Karpas-422 (cell line): ENCODE measurements around the gene IL18RAP. TPM values are rescaled to one million over a fixed set of nuclear protein-coding genes. Genes with fewer than 3 reads are reported as not detected.

Experiments
- DNase-seq: peaks from one replicate; pipeline ENCODE4 v3.0.0-alpha.2; 2015
- H2AFZ ChIP-seq: fragments of 200-600 bp; sonication (generic); 2 replicates; pipeline ENCODE4 v1.6.1; 2014; ENCODE audit warnings: antibody characterized with exemption, low read length, mixed read lengths
- H3K27ac ChIP-seq: fragments of 200-600 bp; sonication (generic); 2 replicates; pipeline ENCODE4 v1.5.1; 2014; ENCODE audit warnings: mild to moderate bottlenecking, low read length, moderate library complexity
- H3K27me3 ChIP-seq: fragments of 200-600 bp; sonication (generic); 2 replicates; pipeline ENCODE4 v1.6.1; 2014; ENCODE audit warnings: low read length, mixed read lengths
- H3K36me3 ChIP-seq: fragments of 200-600 bp; sonication (generic); 2 replicates; pipeline ENCODE4 v1.6.1; 2014; ENCODE audit warnings: low read length, mixed read lengths; ENCODE audit not compliant: insufficient read depth
- H3K4me1 ChIP-seq: fragments of 200-600 bp; sonication (generic); 2 replicates; pipeline ENCODE4 v1.6.1; 2014; ENCODE audit warnings: mild to moderate bottlenecking, low read length, mixed read lengths
- H3K4me2 ChIP-seq: fragments of 200-600 bp; sonication (generic); 2 replicates; pipeline ENCODE4 v1.6.1; 2014; ENCODE audit warnings: low read length, low read depth, mild to moderate bottlenecking; ENCODE audit not compliant: poor library complexity, severe bottlenecking
- H3K4me3 ChIP-seq: fragments of 200-600 bp; sonication (generic); 2 replicates; pipeline ENCODE4 v1.5.1; 2014; ENCODE audit warnings: mild to moderate bottlenecking, antibody characterized with exemption, low read length, mixed read lengths
- H3K79me2 ChIP-seq: fragments of 200-600 bp; sonication (generic); 2 replicates; pipeline ENCODE4 v1.6.1; 2014; ENCODE audit warnings: mild to moderate bottlenecking, low read length, mixed read lengths
- H3K9ac ChIP-seq: fragments of 200-600 bp; sonication (generic); 2 replicates; pipeline ENCODE4 v1.6.0; 2014; ENCODE audit warnings: low read length
- H3K9me2 ChIP-seq: fragments of 200-600 bp; sonication (generic), shearing (Covaris generic); replicated peaks from 2 replicates; pipeline ENCODE4 v1.6.0; 2014; ENCODE audit warnings: mild to moderate bottlenecking, low read length, moderate library complexity; ENCODE audit not compliant: insufficient read depth
- H3K9me3 ChIP-seq: fragments of 300-700, 200-600 bp; sonication (generic); 2 replicates; pipeline ENCODE4 v1.6.1; 2014; ENCODE audit warnings: low read length, mixed read lengths
- H4K20me1 ChIP-seq: fragments of 200-600 bp; sonication (generic); 2 replicates; pipeline ENCODE4 v1.6.1; 2014; ENCODE audit warnings: mild to moderate bottlenecking, antibody characterized with exemption, low read length, low read depth; ENCODE audit not compliant: insufficient read depth
- total RNA-seq: library from RNA; depleted of rRNA; stranded (reverse); fragments of >200 nt; shearing (Covaris generic); gene quantifications from 2 replicates; pipeline ENCODE4 v1.2.3, GENCODE V29; 2014; ENCODE audit warnings: low replicate concordance

The IL18RAP gene
- total RNA-seq, 1 experiment from 2014 or later, result 4.4 TPM

- Histone ChIP-seq H3K36me3 (no peaks in the 10 kb centered on the region), H2AFZ (no peak overlapping the region), H4K20me1 (no peaks in the 10 kb centered on the region), H3K27ac (no peak overlapping the region), H3K9me2 (no peaks in the 10 kb centered on the region), H3K4me3 (no peak overlapping the region), H3K79me2 (no peaks in the 10 kb centered on the region), H3K9me3 (no peaks in the 10 kb centered on the region), H3K27me3 (no peaks in the 10 kb centered on the region), H3K4me1 (no peaks in the 10 kb centered on the region), H3K9ac (no peak overlapping the region), H3K4me2 (no peak overlapping the region)
- no peak for DNase-seq
Measured at GRCh38 chr2:102391565-102391964, 31.4 kb upstream of the IL18RAP start.

- no peak for DNase-seq
- no peaks in the 10 kb centered on the region for H3K36me3 ChIP-seq
Measured at GRCh38 chr2:102392096-102392495, 30.9 kb upstream of the IL18RAP start.

GRCh38 chr2:102392942-102393341 lies 30.0 kb upstream of the IL18RAP start:
- Histone ChIP-seq H3K9me2 (no peaks in the 10 kb centered on the region), H3K27me3 (no peaks in the 10 kb centered on the region), H4K20me1 (no peaks in the 10 kb centered on the region), H3K27ac (no peak overlapping the region), H3K4me3 (no peak overlapping the region), H3K9me3 (no peaks in the 10 kb centered on the region), H3K4me1 (no peaks in the 10 kb centered on the region), H3K4me2 (no peak overlapping the region), H3K79me2 (no peaks in the 10 kb centered on the region), H2AFZ (no peak overlapping the region), H3K36me3 (no peaks in the 10 kb centered on the region), H3K9ac (no peak overlapping the region)
- DNase-seq, result no peak

More at GRCh38 chr2:102392096-102392495, 30.9 kb upstream of the IL18RAP start:
- Histone ChIP-seq H3K9ac (no peak overlapping the region), H4K20me1 (no peaks in the 10 kb centered on the region), H3K9me3 (no peaks in the 10 kb centered on the region), H3K4me3 (no peak overlapping the region), H3K27me3 (no peaks in the 10 kb centered on the region), H3K4me1 (no peaks in the 10 kb centered on the region), H3K27ac (no peak overlapping the region), H3K79me2 (no peaks in the 10 kb centered on the region), H2AFZ (no peak overlapping the region), H3K9me2 (no peaks in the 10 kb centered on the region), H3K4me2 (no peak overlapping the region)

GRCh38 chr2:102396012-102396411 lies 26.9 kb upstream of the IL18RAP start:
- H3K4me2 ChIP-seq, result no peak overlapping the region
- DNase-seq, result no peak
- H3K4me1 ChIP-seq, result no peaks in the 10 kb centered on the region
- H3K9me3 ChIP-seq, result no peaks in the 10 kb centered on the region
- H3K27ac ChIP-seq, result no peak overlapping the region
- H3K27me3 ChIP-seq, result no peaks in the 10 kb centered on the region
- no peaks in the 10 kb centered on the region for H3K9me2 ChIP-seq
- no peaks in the 10 kb centered on the region for H4K20me1 ChIP-seq
- H3K36me3 ChIP-seq, result no peaks in the 10 kb centered on the region
- no peak overlapping the region for H2AFZ ChIP-seq
- H3K9ac ChIP-seq, result no peak overlapping the region
- no peaks in the 10 kb centered on the region for H3K79me2 ChIP-seq
- no peak overlapping the region for H3K4me3 ChIP-seq

- H3K27me3 ChIP-seq, result no peaks in the 10 kb centered on the region
- no peaks in the 10 kb centered on the region for H3K9me2 ChIP-seq
- H3K9me3 ChIP-seq, result no peaks in the 10 kb centered on the region
- no peaks in the 10 kb centered on the region for H4K20me1 ChIP-seq
- no peak overlapping the region for H3K9ac ChIP-seq
- no peaks in the 10 kb centered on the region for H3K4me1 ChIP-seq
- H3K4me2 ChIP-seq, result no peak overlapping the region
- no peaks in the 10 kb centered on the region for H3K36me3 ChIP-seq
- H3K4me3 ChIP-seq, result no peak overlapping the region
- H3K27ac ChIP-seq, result no peak overlapping the region
- no peaks in the 10 kb centered on the region for H3K79me2 ChIP-seq
- no peak for DNase-seq
- no peak overlapping the region for H2AFZ ChIP-seq
Measured at GRCh38 chr2:102397209-102397608, 25.8 kb upstream of the IL18RAP start.

GRCh38 chr2:102399499-102400141 lies 23.3 kb upstream of the IL18RAP start:
- no peaks in the 10 kb centered on the region for H3K36me3 ChIP-seq
- DNase-seq, result no peak
- no peak overlapping the region for H3K4me2 ChIP-seq
- no peaks in the 10 kb centered on the region for H3K79me2 ChIP-seq
- H3K9me2 ChIP-seq, result no peaks in the 10 kb centered on the region
- no peak overlapping the region for H2AFZ ChIP-seq
- H3K4me3 ChIP-seq, result no peak overlapping the region
- no peak overlapping the region for H3K27ac ChIP-seq
- H3K9me3 ChIP-seq, result no peaks in the 10 kb centered on the region
- H3K4me1 ChIP-seq, result no peaks in the 10 kb centered on the region
- no peak overlapping the region for H3K9ac ChIP-seq
- no peaks in the 10 kb centered on the region for H4K20me1 ChIP-seq
- H3K27me3 ChIP-seq, result no peaks in the 10 kb centered on the region

- no peak for DNase-seq
- H3K27ac ChIP-seq, result no peak overlapping the region
- H3K27me3 ChIP-seq, result no peaks in the 10 kb centered on the region
- no peaks in the 10 kb centered on the region for H3K79me2 ChIP-seq
- no peak overlapping the region for H3K9ac ChIP-seq
- no peaks in the 10 kb centered on the region for H3K4me1 ChIP-seq
- no peaks in the 10 kb centered on the region for H4K20me1 ChIP-seq
- H3K4me3 ChIP-seq, result no peak overlapping the region
- H2AFZ ChIP-seq, result no peak overlapping the region
- no peaks in the 10 kb centered on the region for H3K9me3 ChIP-seq
- H3K9me2 ChIP-seq, result no peaks in the 10 kb centered on the region
- no peak overlapping the region for H3K4me2 ChIP-seq
- H3K36me3 ChIP-seq, result no peaks in the 10 kb centered on the region
Measured at GRCh38 chr2:102401456-102401855, 21.5 kb upstream of the IL18RAP start.

GRCh38 chr2:102401865-102402264 lies 21.1 kb upstream of the IL18RAP start:
- Histone ChIP-seq H3K27me3 (no peaks in the 10 kb centered on the region), H3K9ac (no peak overlapping the region), H3K9me3 (no peaks in the 10 kb centered on the region), H3K4me2 (no peak overlapping the region), H3K36me3 (no peaks in the 10 kb centered on the region), H3K79me2 (no peaks in the 10 kb centered on the region), H3K4me1 (no peaks in the 10 kb centered on the region), H4K20me1 (no peaks in the 10 kb centered on the region), H3K4me3 (no peak overlapping the region), H3K9me2 (no peaks in the 10 kb centered on the region), H3K27ac (no peak overlapping the region), H2AFZ (no peak overlapping the region)
- no peak for DNase-seq
